ENCODE results near the gene ST6GALNAC1. TPM values are rescaled to one million over a fixed set of nuclear protein-coding genes. Genes with fewer than 3 reads are reported as not detected.

Gene ST6GALNAC1
- total and polyA plus RNA-seq, 2 of the 8 experiments (the other 6 are each of a cell fraction or from before 2014, with no cell fraction given), result not detected

DNA sequence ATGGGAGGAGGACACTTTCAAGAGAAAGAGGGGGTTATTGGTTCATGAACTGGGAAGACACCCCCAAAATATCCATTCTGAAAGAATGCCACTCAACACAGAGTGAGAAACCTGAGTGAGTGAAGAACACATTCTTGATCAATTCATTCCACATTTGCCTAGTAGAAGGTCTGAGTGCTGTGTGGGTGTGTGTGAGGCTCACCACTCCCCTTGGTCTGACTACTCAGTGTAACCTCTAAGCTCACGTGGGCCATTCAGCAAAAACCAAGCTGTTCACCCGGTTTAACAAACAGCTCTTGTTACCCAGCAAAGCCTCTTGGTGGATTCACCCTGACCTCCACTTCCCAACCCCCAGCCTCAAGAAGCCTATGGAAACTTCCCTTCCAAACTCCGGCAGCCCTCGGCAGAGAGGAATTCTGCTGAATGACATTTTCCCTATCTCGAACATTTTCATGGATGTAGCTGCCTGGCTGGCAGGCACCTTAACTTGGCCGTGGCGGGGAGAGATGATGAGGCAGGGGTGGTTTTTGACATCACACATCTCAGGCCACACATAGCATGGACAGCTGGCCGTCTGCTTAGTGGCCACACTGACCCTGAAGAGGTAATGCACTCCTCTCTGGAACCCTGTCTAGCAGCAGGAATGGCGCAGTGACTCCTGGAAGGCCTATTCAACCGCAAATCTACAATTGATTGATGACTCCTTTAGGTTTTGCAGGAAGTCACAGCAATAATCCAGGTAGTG is 11.6 kb downstream of the ST6GALNAC1 start:
- Histone ChIP-seq H3K23me2 (ENCODE audit: low read depth, low read length) (no peaks in the 10 kb centered on the region), H3K79me1 (ENCODE audit: low read depth, low read length) (no peaks in the 10 kb centered on the region), H3K23ac (ENCODE audit: insufficient read length) (no peak overlapping the region), H2AFZ (ENCODE audit: low read length) (no peak overlapping the region), H2AK5ac (ENCODE audit: low read depth, low read length) (no peak overlapping the region), H4K8ac (ENCODE audit: extremely low read depth, insufficient read depth, low read length) (no peak overlapping the region), H3K56ac (replicated peaks; ENCODE audit: insufficient read length, low read depth, low read length) (no peak overlapping the region), H3K79me2 (ENCODE audit: control insufficient read depth in 1 of 2, insufficient read depth in 2 of 2, low read length in 2 of 2) (no peaks in the 10 kb centered on the region), H4K20me1 (replicated peaks in 1 of 2; ENCODE audit: control insufficient read depth in 1 of 2, insufficient read depth in 2 of 2, low read length in 2 of 2) (no peaks in the 10 kb centered on the region), H3K9me3 (ENCODE audit: insufficient read depth in 2 of 2, low read depth in 1 of 2, low read length in 1 of 2) (no peaks in the 10 kb centered on the region), H3K4me3 (ENCODE audit: extremely low read depth in 1 of 4, insufficient read depth in 2 of 4, low read depth in 3 of 4, low read length in 4 of 4) (no peak overlapping the region), H4K91ac (replicated peaks; ENCODE audit: insufficient read length, low read length) (no peak overlapping the region), H3K9ac (replicated peaks in 1 of 4; ENCODE audit: extremely low read depth in 1 of 4, low read depth in 3 of 4, low read length in 3 of 4) (no peak overlapping the region), H3K4me1 (replicated peaks in 1 of 4; ENCODE audit: control insufficient read depth in 3 of 4, insufficient read depth in 4 of 4, low read length in 3 of 4) (peaks cover 0 to 6% (median 1%) of the 10 kb centered on the region in 4 experiments; a peak in 4 of 7 replicates), H3K27ac (ENCODE audit: low read depth, low read length) (no peak overlapping the region), H2BK20ac (ENCODE audit: low read length) (no peak overlapping the region), H2BK12ac (ENCODE audit: low read depth, low read length) (no peak overlapping the region), H2BK5ac (ENCODE audit: low read depth, low read length) (no peak overlapping the region), H2BK15ac (ENCODE audit: low read length) (no peak overlapping the region), H4K5ac (ENCODE audit: insufficient read length, low read depth, low read length) (no peak overlapping the region), H3K14ac (ENCODE audit: insufficient read length) (no peak overlapping the region), H3K27me3 (replicated peaks in 1 of 4; ENCODE audit: control insufficient read depth in 3 of 4, extremely low read depth in 1 of 4, insufficient read depth in 3 of 4, low read length in 3 of 4) (no peaks in the 10 kb centered on the region), H3K4me2 (ENCODE audit: insufficient read depth in 1 of 2, low read depth in 2 of 2, low read length in 2 of 2) (no peak overlapping the region), H3K18ac (ENCODE audit: extremely low read depth, low read length) (no peak overlapping the region), H3K4ac (replicated peaks; ENCODE audit: insufficient read length, low read depth, low read length) (no peak overlapping the region), H3K36me3 (ENCODE audit: control insufficient read depth in 2 of 4, insufficient read depth in 4 of 4, low read length in 3 of 4) (no peaks in the 10 kb centered on the region), H2BK120ac (replicated peaks; ENCODE audit: low read depth, low read length) (no peak overlapping the region)
- ChIA-PET POLR2A (ENCODE audit: partially characterized antibody) (interaction anchor here (1.0 to 1.6 kb wide), 2 partner anchors 64 to 95 kb away, joined by 3 to 7 read pairs; no protein-coding TSS in a partner anchor), CTCF (ENCODE audit: partially characterized antibody) (interaction anchor here (0.5 to 5.3 kb wide), 6 partner anchors 8 to 246 kb away, joined by 3 to 30 read pairs (median 4); no protein-coding TSS in a partner anchor)
- 87% methylated on average over 10 of the region's 10 CpGs; no CpG with 5 or more reads in 1 of the 2 experiments for WGBS, 2 experiments (ENCODE audit: extremely low coverage in 1 of 2, insufficient coverage in 1 of 2, insufficient read length in 1 of 2, insufficient replicate concordance in 2 of 2, low coverage in 1 of 2, low lambda C conversion rate in 2 of 2, missing lambda C conversion rate in 1 of 2)
- FAIRE-seq (no peak), DNase-seq (ENCODE audit: low read depth in 1 of 2, low spot score in 2 of 2) (no peak)
- no peak for TF ChIP-seq SP2 (IDR thresholded peaks at IDR 0.05; ENCODE audit: low read length)
